HEK293 (cell line): ENCODE measurements around the gene PLEKHA8.

ENCODE experiments used
- CTCF ChIA-PET: fragments of 350-600 bp; formaldehyde crosslinking; extraction: SDS; loops from one replicate; lab custom pipeline; 2021; ENCODE audit warnings: antibody characterized with exemption; lab: Yijun Ruan, JAX
- POLR2A ChIA-PET: fragments of 300-600 bp; formaldehyde crosslinking; extraction: SDS; loops from one replicate; lab custom pipeline; 2020; ENCODE audit warnings: antibody characterized with exemption, inconsistent platforms; lab: Yijun Ruan, JAX
- H3K27ac ChIP-seq: fragments of 200-500 bp; sonication (Bioruptor generic); 2 replicates; pipeline ENCODE4 v1.5.1; 2014; ENCODE audit warnings: low read depth, low read length, control low read depth, inconsistent platforms; ENCODE audit errors: extremely low read depth
- H3K36me3 ChIP-seq, 2 experiments: fragments of 200-500 bp in 1 of 2; sonication (Bioruptor generic) in 1 of 2; 1 replicate in 1 of 2; 2 replicates in 1 of 2; pipeline ENCODE4 v1.5.1; 2014 to 2017; ENCODE audit warnings: inconsistent platforms in 2 of 2, low read length in 2 of 2; ENCODE audit not compliant: control insufficient read depth in 2 of 2, insufficient read depth in 1 of 2
- H3K4me1 ChIP-seq: fragments of 200-500 bp; sonication (Bioruptor generic); 2 replicates; pipeline ENCODE4 v1.5.1; 2014; ENCODE audit warnings: mild to moderate bottlenecking, low read length, inconsistent platforms; ENCODE audit not compliant: control insufficient read depth, insufficient read depth
- H3K4me3 ChIP-seq: 2 replicates; pipeline ENCODE4 v1.5.1; 2011; ENCODE audit warnings: low read depth, mild to moderate bottlenecking, control low read depth, low read length, moderate library complexity
- H3K9me3 ChIP-seq: fragments of 200-500 bp; sonication (Bioruptor generic); 2 replicates; pipeline ENCODE4 v1.5.1; 2014; ENCODE audit warnings: low read depth, low read length, inconsistent platforms; ENCODE audit not compliant: control insufficient read depth, insufficient read depth
- BCL6B ChIP-seq: fragments of 450-650 bp; formaldehyde crosslinking; IDR thresholded peaks from 2 replicates; pipeline ENCODE4 v1.5.1; 2017; ENCODE audit warnings: missing biosample characterization, missing genetic modification characterization
- FEZF1 ChIP-seq: fragments of 450-650 bp; formaldehyde crosslinking; IDR thresholded peaks from 2 replicates; pipeline ENCODE4 v1.5.1; 2016; ENCODE audit warnings: missing biosample characterization, missing genetic modification characterization
- GLIS1 ChIP-seq: fragments of 450-650 bp; formaldehyde crosslinking; IDR thresholded peaks from 2 replicates; pipeline ENCODE4 v1.5.1; 2016; ENCODE audit warnings: missing biosample characterization, missing genetic modification characterization
- HIC1 ChIP-seq: fragments of 450-650 bp; formaldehyde crosslinking; IDR thresholded peaks from 2 replicates; pipeline ENCODE4 v1.5.1; 2016; ENCODE audit warnings: missing biosample characterization, missing genetic modification characterization
- HOXC10 ChIP-seq: sonication (generic); formaldehyde crosslinking; IDR thresholded peaks from 2 replicates; pipeline ENCODE4 v1.8.1; 2023; ENCODE audit warnings: mild to moderate bottlenecking, missing genetic modification reagents
- HOXD13 ChIP-seq: sonication (generic); formaldehyde crosslinking; IDR thresholded peaks from 2 replicates; pipeline ENCODE4 v1.8.0; 2022; ENCODE audit warnings: missing genetic modification reagents, borderline replicate concordance
- KLF16 ChIP-seq: fragments of 450-650 bp; formaldehyde crosslinking; IDR thresholded peaks from 2 replicates; pipeline ENCODE4 v1.5.1; 2017; ENCODE audit warnings: missing biosample characterization, missing genetic modification characterization
- KLF17 ChIP-seq: fragments of 450-650 bp; formaldehyde crosslinking; IDR thresholded peaks from 2 replicates; pipeline ENCODE4 v1.5.1; 2016; ENCODE audit warnings: missing biosample characterization, missing genetic modification characterization
- ZBTB49 ChIP-seq: fragments of 450-650 bp; formaldehyde crosslinking; IDR thresholded peaks from 2 replicates; pipeline ENCODE4 v1.5.1; 2016; ENCODE audit warnings: missing biosample characterization, missing genetic modification characterization, low read depth
- ZFHX2 ChIP-seq: fragments of 450-650 bp; formaldehyde crosslinking; conservative IDR thresholded peaks from 2 replicates; pipeline ENCODE4 v1.5.1; 2016; ENCODE audit warnings: missing biosample characterization, missing genetic modification characterization
- ZNF140 ChIP-seq: fragments of 450-650 bp; formaldehyde crosslinking; IDR thresholded peaks from 2 replicates; pipeline ENCODE4 v1.5.1; 2016; ENCODE audit warnings: missing biosample characterization, missing genetic modification characterization
- ZNF335 ChIP-seq: fragments of 450-650 bp; formaldehyde crosslinking; conservative IDR thresholded peaks from 2 replicates; pipeline ENCODE4 v1.5.1; 2016; ENCODE audit warnings: missing biosample characterization, missing genetic modification characterization
- ZNF394 ChIP-seq: fragments of 450-650 bp; formaldehyde crosslinking; IDR thresholded peaks from 2 replicates; pipeline ENCODE4 v1.5.1; 2016; ENCODE audit warnings: missing biosample characterization, missing genetic modification characterization, mild to moderate bottlenecking, moderate library complexity, borderline replicate concordance
- ZNF585B ChIP-seq: fragments of 450-650 bp; formaldehyde crosslinking; IDR thresholded peaks from 2 replicates; pipeline ENCODE4 v1.5.1; 2016; ENCODE audit warnings: missing biosample characterization, missing genetic modification characterization
- ZNF600 ChIP-seq: fragments of 450-650 bp; formaldehyde crosslinking; IDR thresholded peaks from 2 replicates; pipeline ENCODE4 v1.5.1; 2016; ENCODE audit warnings: missing biosample characterization, missing genetic modification characterization
- ZNF610 ChIP-seq: fragments of 450-650 bp; formaldehyde crosslinking; IDR thresholded peaks from 2 replicates; pipeline ENCODE4 v1.5.1; 2016; ENCODE audit warnings: missing biosample characterization, missing genetic modification characterization, borderline replicate concordance
- ZNF629 ChIP-seq: fragments of 450-650 bp; formaldehyde crosslinking; IDR thresholded peaks from 2 replicates; pipeline ENCODE4 v1.5.1; 2017; ENCODE audit warnings: missing biosample characterization, missing genetic modification characterization
- ZNF645 ChIP-seq: fragments of 450-650 bp; formaldehyde crosslinking; IDR thresholded peaks from 2 replicates; pipeline ENCODE4; 2016; ENCODE audit warnings: missing biosample characterization, missing genetic modification characterization
- ZNF654 ChIP-seq: fragments of 450-650 bp; formaldehyde crosslinking; IDR thresholded peaks from 2 replicates; pipeline ENCODE4 v1.5.1; 2016; ENCODE audit warnings: low read depth, missing biosample characterization, missing genetic modification characterization
- ZNF664 ChIP-seq: fragments of 450-650 bp; formaldehyde crosslinking; IDR thresholded peaks from 2 replicates; pipeline ENCODE4 v1.5.1; 2016; ENCODE audit warnings: missing biosample characterization, missing genetic modification characterization
- ZNF701 ChIP-seq: fragments of 450-650 bp; formaldehyde crosslinking; IDR thresholded peaks from 2 replicates; pipeline ENCODE4 v1.5.1; 2016; ENCODE audit warnings: missing biosample characterization, missing genetic modification characterization
- ZNF843 ChIP-seq: fragments of 450-650 bp; formaldehyde crosslinking; IDR thresholded peaks from 2 replicates; pipeline ENCODE4 v1.5.1; 2016; ENCODE audit warnings: missing biosample characterization, missing genetic modification characterization

The PLEKHA8 gene

GRCh38 chr7:30019387-30019786, 8.8 kb upstream of the PLEKHA8 start:
- H3K27ac ChIP-seq: no peak overlapping the region
- no peaks in the 10 kb centered on the region for H3K4me1 ChIP-seq
- POLR2A ChIA-PET: interaction anchor here (0.6 kb wide), 1 partner anchor 13 kb away, joined by 7 read pairs; no protein-coding TSS in a partner anchor
- H3K4me3 ChIP-seq: no peak overlapping the region
- H3K36me3 ChIP-seq: peaks cover 7 to 24% of the 10 kb centered on the region in 2 experiments
- no peaks in the 10 kb centered on the region for H3K9me3 ChIP-seq
- CTCF ChIA-PET: interaction anchor here (1.0 kb wide), 1 partner anchor 11 kb away, joined by 4 read pairs; no protein-coding TSS in a partner anchor
- no peak for TF ChIP-seq ZNF645 (tag by site-specific recombination)
- TF ChIP-seq ZNF394 (tag by site-specific recombination): no peak
- no peak for TF ChIP-seq HOXC10 (CRISPR knock-in tag)
- TF ChIP-seq ZNF600 (tag by site-specific recombination): no peak
- TF ChIP-seq FEZF1 (tag by site-specific recombination): no peak
- TF ChIP-seq KLF17 (tag by site-specific recombination): no peak
- TF ChIP-seq ZFHX2 (tag by site-specific recombination): no peak

- ChIA-PET CTCF (interaction anchor here (0.6 to 1.0 kb wide), 2 partner anchors 11 to 15 kb away, joined by 3 to 4 read pairs; no protein-coding TSS in a partner anchor), POLR2A (interaction anchor here (0.6 kb wide), 1 partner anchor 13 kb away, joined by 7 read pairs; no protein-coding TSS in a partner anchor)
- Histone ChIP-seq H3K36me3 (peaks cover 7 to 19% of the 10 kb centered on the region in 2 experiments; a peak in 2 of 3 replicates), H3K27ac (no peak overlapping the region), H3K4me3 (no peak overlapping the region), H3K9me3 (no peaks in the 10 kb centered on the region), H3K4me1 (0 out of 2 replicates have a peak, but pooled peaks cover 2% of the 10 kb centered on the region)
- TF ChIP-seq ZBTB49 (tag by site-specific recombination) (no peak), HOXD13 (CRISPR knock-in tag) (no peak), GLIS1 (tag by site-specific recombination) (no peak), ZNF664 (tag by site-specific recombination) (no peak)
Measured at GRCh38 chr7:30019960-30020359, 8.3 kb upstream of the PLEKHA8 start.

GRCh38 chr7:30020535-30020934, 7.7 kb upstream of the PLEKHA8 start:
- POLR2A ChIA-PET: no interaction called here
- Histone ChIP-seq H3K4me1 (0 out of 2 replicates have a peak, but pooled peaks cover 5% of the 10 kb centered on the region), H3K9me3 (no peaks in the 10 kb centered on the region), H3K27ac (no peak overlapping the region), H3K4me3 (no peak overlapping the region), H3K36me3 (peaks cover 7 to 15% of the 10 kb centered on the region in 2 experiments; a peak in 2 of 3 replicates)
- CTCF ChIA-PET: no interaction called here
- TF ChIP-seq ZNF610 (no peak), ZNF701 (tag by site-specific recombination) (no peak), HIC1 (tag by site-specific recombination) (no peak), BCL6B (no peak), ZNF140 (no peak), ZNF664 (tag by site-specific recombination) (no peak), ZNF843 (tag by site-specific recombination) (no peak), ZNF654 (no peak), ZNF335 (tag by site-specific recombination) (no peak), ZNF585B (tag by site-specific recombination) (no peak), ZNF629 (tag by site-specific recombination) (no peak), KLF16 (no peak)
